Measurements from ENCODE around the gene ROM1. TPM values are rescaled to one million over a fixed set of nuclear protein-coding genes. Genes with fewer than 3 reads are reported as not detected.

ROM1 gene
- total and polyA plus RNA-seq, 2 donors (not counting 3 experiments of a cell fraction or from before 2014, with no cell fraction given) = 5.3 to 8.8 TPM

- Histone ChIP-seq H3K9ac (replicated peaks; ENCODE audit: extremely low read depth, insufficient read depth, low read length) (peak within 1 kb of the TSS; percentile 95), H3K36me3 (ENCODE audit: control insufficient read depth in 2 of 2, extremely low read depth in 1 of 2, insufficient read depth in 2 of 2, low read length in 2 of 2) (peaks cover 21 to 23% of the 10 kb centered on the region in 2 experiments), H4K20me1 (replicated peaks; ENCODE audit: control insufficient read depth, extremely low read depth, insufficient read depth, low read length) (no peaks in the 10 kb centered on the region), H3K4me1 (ENCODE audit: control insufficient read depth, extremely low read depth, insufficient read depth, low read length) (peaks cover 59% of the 10 kb centered on the region), H3K27me3 (ENCODE audit: control insufficient read depth in 2 of 2, insufficient read depth in 2 of 2, low read length in 2 of 2) (no peaks in the 10 kb centered on the region), H3K4me3 (replicated peaks in 1 of 3; ENCODE audit: insufficient read depth in 1 of 3, low read depth in 1 of 3, low read length in 3 of 3) (peak within 1 kb of the TSS; percentile 51 to 85 (median 70)), H3K27ac (ENCODE audit: insufficient read depth, low read depth, low read length) (peak within 1 kb of the TSS; percentile 99), H3K9me1 (replicated peaks; ENCODE audit: control insufficient read depth, extremely low read depth, insufficient read depth, low read length) (no peaks in the 10 kb centered on the region), H3K79me2 (ENCODE audit: control insufficient read depth, insufficient read depth, low read length) (peaks cover 67% of the 10 kb centered on the region), H3K9me3 (replicated peaks; ENCODE audit: control insufficient read depth, insufficient read depth, low read length) (no peaks in the 10 kb centered on the region), H3K4me2 (ENCODE audit: insufficient read depth, low read length) (peak within 1 kb of the TSS; percentile 92), H2AFZ (ENCODE audit: low read depth, low read length) (peak within 1 kb of the TSS; percentile 4)
- FAIRE-seq = peak; percentile 100
- DNase-seq (ENCODE audit: low read depth, low spot score) = peak; percentile 100
- intact Hi-C loops (cut with micrococcal nuclease) (loop anchor here (1.0 kb wide), 2 partner anchors 39 to 73 kb away; partner anchors contain the start of genes EML3 and GANAB), dilution Hi-C loops (cut with MboI; ENCODE audit: extremely low pct_ligation_motif_present, low sequenced_read_pairs) (no loop called here)
- BruUV-seq (replicated peaks) = no TSS peak
- TF ChIP-seq EZH2 (IDR thresholded peaks at IDR 0.05; ENCODE audit: borderline replicate concordance, low read depth, low read length, severe bottlenecking) = no peak
- no peak for TF ChIP-seq FOS (IDR thresholded peaks at IDR 0.05; ENCODE audit: borderline replicate concordance, insufficient read depth, low read length)
- peak; percentile 94 for TF ChIP-seq POLR2AphosphoS5 (IDR thresholded peaks at IDR 0.05; ENCODE audit: insufficient read depth, low read depth, low read length)
- TF ChIP-seq GATA2 (IDR thresholded peaks at IDR 0.05; ENCODE audit: insufficient read depth, insufficient read length, low read depth, low read length) = no peak
- TF ChIP-seq MYC (IDR thresholded peaks at IDR 0.05; ENCODE audit: low read depth, low read length) = no peak
- TF ChIP-seq MAX (IDR thresholded peaks at IDR 0.05; ENCODE audit: insufficient read depth, insufficient read length) = no peak
- peak; percentile 96 for TF ChIP-seq POLR2A (IDR thresholded peaks at IDR 0.05; ENCODE audit: low read depth, low read length)
- no peak for TF ChIP-seq JUN (IDR thresholded peaks at IDR 0.05; ENCODE audit: borderline replicate concordance, insufficient read depth, insufficient read length, low read depth)
- no peak for TF ChIP-seq CTCF (IDR thresholded peaks at IDR 0.05; ENCODE audit: extremely low read depth in 1 of 2, insufficient read depth in 1 of 2, low read depth in 1 of 2, low read length in 2 of 2)
- CTCF ChIA-PET = interaction anchor here (0.6 to 2.8 kb wide), 19 partner anchors 11 to 370 kb away, joined by 3 to 18 read pairs (median 4); partner anchors contain the start of genes B3GAT3, EML3, MTA2 and ROM1
- POLR2A ChIA-PET = interaction anchor here (0.6 to 5.7 kb wide), 18 partner anchors 9 to 268 kb away, joined by 3 to 75 read pairs (median 4); partner anchors contain the start of genes C11orf98, CSKMT, HNRNPUL2 and INTS5
Measured at GRCh38 chr11:62573592-62574362, 39.3 kb upstream of the ROM1 start, which contains the start of gene EEF1G. EEF1G (minus strand) TSS chr11:62573891; CDS start chr11:62573842, 49 bp downstream.

Measured in endothelial cell of umbilical vein (primary cell).